ENCODE results near the gene NFATC1. TPM values are rescaled to one million over a fixed set of nuclear protein-coding genes. Genes with fewer than 3 reads are reported as not detected.

Gene NFATC1
- total RNA-seq, 4 donors from 2014 or later: 13.1 to 21.3 (median 16.2) TPM

DNA sequence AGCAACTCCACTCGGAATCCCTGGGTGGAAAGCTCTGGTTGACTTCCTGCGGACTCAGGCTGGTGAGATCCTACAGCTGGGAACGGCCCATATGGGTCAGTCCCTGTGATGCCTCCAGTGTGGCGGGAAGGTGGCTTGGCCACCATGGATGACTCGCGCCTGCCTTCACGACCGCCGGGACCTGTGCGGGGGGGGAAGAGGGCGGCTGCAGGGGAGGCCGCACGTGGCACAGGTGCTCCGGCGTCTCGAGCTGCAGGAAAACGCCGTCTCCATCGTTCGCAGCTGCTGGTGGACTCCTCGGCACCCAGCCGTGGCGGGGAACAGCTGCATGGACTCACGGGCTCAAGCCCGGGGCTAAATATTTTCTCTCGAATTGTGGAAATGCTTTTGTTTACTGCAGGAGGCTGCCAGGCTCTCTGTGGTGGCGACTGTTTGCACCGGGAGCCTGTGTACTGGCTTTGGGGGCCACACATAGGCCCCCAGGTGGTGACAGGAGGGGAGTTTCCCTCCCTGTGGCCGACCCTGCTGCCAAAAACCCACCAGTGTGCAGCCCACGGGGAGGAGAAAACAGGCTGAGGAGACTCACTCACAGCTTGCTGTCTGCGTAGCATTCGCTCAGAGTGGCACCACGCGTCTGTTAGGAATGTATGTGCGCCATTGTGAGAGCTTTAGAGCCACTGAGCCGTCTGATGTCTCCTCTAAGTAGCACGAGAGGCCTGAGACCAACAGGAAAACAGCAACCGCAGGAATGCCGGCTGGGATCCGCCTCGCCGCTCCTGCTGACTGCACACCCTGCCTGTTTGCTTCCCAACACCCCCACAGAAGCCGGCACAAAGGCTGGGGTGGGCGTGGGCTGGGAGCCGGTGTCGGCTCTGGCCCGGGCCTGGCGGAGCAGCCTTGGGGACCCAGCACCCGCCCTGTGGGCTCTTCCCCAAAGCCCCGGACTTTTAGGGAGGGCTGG is 89.2 kb downstream of the NFATC1 start:
- Histone ChIP-seq H3K9me3 (no peaks in the 10 kb centered on the region), H3K27ac (peak overlapping the region in 1 of 4 donors; percentile 30)
- WGBS, 2 donors (ENCODE audit: low coverage in 1 of 2): 89% methylated on average over 3 of the region's 50 CpGs; no CpG with 5 or more reads in 1 of the 2 donors

DNA sequence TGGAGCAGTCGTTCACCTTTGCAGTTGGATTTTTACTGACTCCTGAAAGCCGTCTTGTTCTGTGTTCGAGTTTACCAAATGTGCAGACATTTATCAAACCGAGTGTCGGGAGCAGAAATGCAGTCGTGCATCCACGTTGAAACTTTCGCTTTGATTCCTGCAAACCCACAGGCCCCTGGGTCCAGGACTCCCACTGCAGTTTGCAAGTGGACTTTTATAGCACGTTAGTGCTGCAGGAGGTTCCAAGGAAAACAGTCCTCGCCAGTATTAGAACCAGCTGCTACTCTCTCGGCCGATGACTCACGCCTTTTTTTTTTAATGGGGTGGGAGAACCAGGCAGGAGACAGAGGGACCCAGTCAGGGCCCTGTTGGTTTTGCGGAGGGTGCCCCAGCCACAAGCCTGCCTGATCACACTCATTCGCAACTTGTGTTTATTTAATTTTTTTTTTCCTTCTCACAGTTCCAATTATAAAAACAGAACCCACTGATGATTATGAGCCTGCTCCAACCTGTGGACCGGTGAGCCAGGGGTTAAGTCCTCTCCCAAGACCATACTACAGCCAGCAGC is 90.1 kb downstream of the NFATC1 start:
- Histone ChIP-seq H3K9me3 (no peaks in the 10 kb centered on the region), H3K27me3 (no peaks in the 10 kb centered on the region), H3K4me3 (no peak overlapping the region), H3K36me3 (peaks cover 0 to 72% of the 10 kb centered on the region in 2 donors), H3K4me1 (peaks cover 0 to 25% (median 3%) of the 10 kb centered on the region in 3 donors), H3K27ac (peak overlapping the region in 1 of 4 donors; percentile 30)
- ATAC-seq: no peak
- TF ChIP-seq CTCF (IDR thresholded peaks at IDR 0.05) (no peak), POLR2A (IDR thresholded peaks at IDR 0.05) (no peak)
- 57 to 58% methylated on average over 4 to 10 of the region's 16 CpGs for WGBS, 2 donors (ENCODE audit: low coverage in 1 of 2)

More for the DNA sequence above, 89.2 kb downstream of the NFATC1 start:
- Histone ChIP-seq H3K4me3 (peak overlapping the region in 1 of 2 donors; percentile 2), H3K4me1 (peaks cover 0 to 25% (median 3%) of the 10 kb centered on the region in 3 donors), H3K36me3 (peaks cover 0 to 72% of the 10 kb centered on the region in 2 donors), H3K27me3 (no peaks in the 10 kb centered on the region)
- no peak for ATAC-seq
- no peak for TF ChIP-seq POLR2A (IDR thresholded peaks at IDR 0.05)

GRCh38 chr18:79486356-79487182 is 90.8 kb downstream of the NFATC1 start:
- no peaks in the 10 kb centered on the region for H3K9me3 ChIP-seq
- H3K27ac ChIP-seq: no peak overlapping the region
- no peak for TF ChIP-seq POLR2AphosphoS5 (IDR thresholded peaks at IDR 0.05)
- no peak for TF ChIP-seq POLR2A (IDR thresholded peaks at IDR 0.05)
- TF ChIP-seq EP300 (IDR thresholded peaks at IDR 0.05): no peak
- no peak overlapping the region for H3K4me3 ChIP-seq
- peaks cover 0 to 25% (median 3%) of the 10 kb centered on the region in 3 donors for H3K4me1 ChIP-seq
- WGBS, 2 donors (ENCODE audit: low coverage in 1 of 2): no CpG with 5 or more reads among the region's 69 CpGs
- no peak for ATAC-seq
- no peaks in the 10 kb centered on the region for H3K27me3 ChIP-seq
- peaks cover 0 to 72% of the 10 kb centered on the region in 2 donors for H3K36me3 ChIP-seq

- Histone ChIP-seq H3K36me3 (peaks cover 0 to 78% of the 10 kb centered on the region in 2 donors), H3K4me1 (peaks cover 0 to 25% (median 3%) of the 10 kb centered on the region in 3 donors), H3K4me3 (no peak overlapping the region), H3K27ac (no peak overlapping the region), H3K27me3 (no peaks in the 10 kb centered on the region), H3K9me3 (no peaks in the 10 kb centered on the region)
- no peak for ATAC-seq
- TF ChIP-seq EP300 (IDR thresholded peaks at IDR 0.05) (no peak), CTCF (IDR thresholded peaks at IDR 0.05) (no peak), POLR2A (IDR thresholded peaks at IDR 0.05) (no peak), POLR2AphosphoS5 (IDR thresholded peaks at IDR 0.05) (no peak)
- 90% methylated on average over 2 of the region's 42 CpGs; no CpG with 5 or more reads in 1 of the 2 donors for WGBS, 2 donors (ENCODE audit: low coverage in 1 of 2)
Measured at GRCh38 chr18:79487183-79487800, 91.6 kb downstream of the NFATC1 start.

- no peaks in the 10 kb centered on the region for H3K9me3 ChIP-seq
- no peak overlapping the region for H3K4me3 ChIP-seq
- 100% methylated on average over 1 to 3 of the region's 22 CpGs for WGBS, 2 donors (ENCODE audit: low coverage in 1 of 2)
- TF ChIP-seq CTCF (IDR thresholded peaks at IDR 0.05): no peak
- no peak for TF ChIP-seq POLR2A (IDR thresholded peaks at IDR 0.05)
- no peak for TF ChIP-seq POLR2AphosphoS5 (IDR thresholded peaks at IDR 0.05)
- no peak for TF ChIP-seq EP300 (IDR thresholded peaks at IDR 0.05)
- peaks cover 0 to 25% (median 3%) of the 10 kb centered on the region in 3 donors for H3K4me1 ChIP-seq
- no peak for ATAC-seq
- no peaks in the 10 kb centered on the region for H3K27me3 ChIP-seq
- no peak overlapping the region for H3K27ac ChIP-seq
- peaks cover 0 to 78% of the 10 kb centered on the region in 2 donors for H3K36me3 ChIP-seq
Measured at GRCh38 chr18:79487801-79488201, 92.1 kb downstream of the NFATC1 start.
